ENCODE data around the gene FLVCR2. TPM values are rescaled to one million over a fixed set of nuclear protein-coding genes. Genes with fewer than 3 reads are reported as not detected.

Gene FLVCR2
- total RNA-seq, 2 experiments from 2014 or later, result 0.71 to 2.3 TPM

- no peak overlapping the region for H3K27ac Mint-ChIP-seq
Observed at GRCh38 chr14:75654127-75654732, 75.8 kb downstream of the FLVCR2 start.

GRCh38 chr14:75655235-75655634 lies 76.8 kb downstream of the FLVCR2 start:
- H3K27me3 Mint-ChIP-seq, result no peaks in the 10 kb centered on the region
- H3K36me3 Mint-ChIP-seq (ENCODE audit: low read depth), result peaks cover 65% of the 10 kb centered on the region
- peaks cover 26% of the 10 kb centered on the region for H3K4me1 Mint-ChIP-seq (ENCODE audit: low read depth)
- Histone ChIP-seq H3K4me1 (ENCODE audit: insufficient read depth, low read length) (peaks cover 10% of the 10 kb centered on the region), H3K4me3 (ENCODE audit: low read length) (no peak overlapping the region), H3K36me3 (ENCODE audit: insufficient read depth, low read length) (peaks cover 72% of the 10 kb centered on the region), H3K27ac (ENCODE audit: low read depth in 1 of 2, low read length in 2 of 2) (no peak overlapping the region), H3K27me3 (ENCODE audit: control insufficient read depth in 1 of 2, insufficient read depth in 2 of 2, low read length in 2 of 2) (no peaks in the 10 kb centered on the region), H3K9me3 (ENCODE audit: control insufficient read depth in 1 of 2, insufficient read depth in 1 of 2, low read length in 2 of 2) (no peaks in the 10 kb centered on the region)
- no peak overlapping the region for H3K4me3 Mint-ChIP-seq
- ChIA-PET CTCF (interaction anchor here (1.2 to 5.8 kb wide), 4 partner anchors 11 to 78 kb away, joined by 4 to 47 read pairs (median 6); partner anchors contain the start of gene FLVCR2), POLR2A (interaction anchor here (1.6 to 3.1 kb wide), 2 partner anchors 18 to 78 kb away, joined by 4 to 23 read pairs; partner anchors contain the start of gene FLVCR2)
- no peaks in the 10 kb centered on the region for H3K9me3 Mint-ChIP-seq
- no peak overlapping the region for H3K27ac Mint-ChIP-seq
- intact Hi-C loops (cut with DNase I, micrococcal nuclease), result loop anchor here (2.0 to 10.0 kb wide), 5 partner anchors 133 to 1163 kb away; partner anchors contain the start of genes BATF (in 1 of the 2), GPATCH2L (in 1 of the 2), ISCA2 (in 1 of the 2) and NPC2 (in 1 of the 2)
- ATAC-seq (ENCODE audit: poor library complexity) (no peak), DNase-seq (no peak)
- TF ChIP-seq, protein P1, sequence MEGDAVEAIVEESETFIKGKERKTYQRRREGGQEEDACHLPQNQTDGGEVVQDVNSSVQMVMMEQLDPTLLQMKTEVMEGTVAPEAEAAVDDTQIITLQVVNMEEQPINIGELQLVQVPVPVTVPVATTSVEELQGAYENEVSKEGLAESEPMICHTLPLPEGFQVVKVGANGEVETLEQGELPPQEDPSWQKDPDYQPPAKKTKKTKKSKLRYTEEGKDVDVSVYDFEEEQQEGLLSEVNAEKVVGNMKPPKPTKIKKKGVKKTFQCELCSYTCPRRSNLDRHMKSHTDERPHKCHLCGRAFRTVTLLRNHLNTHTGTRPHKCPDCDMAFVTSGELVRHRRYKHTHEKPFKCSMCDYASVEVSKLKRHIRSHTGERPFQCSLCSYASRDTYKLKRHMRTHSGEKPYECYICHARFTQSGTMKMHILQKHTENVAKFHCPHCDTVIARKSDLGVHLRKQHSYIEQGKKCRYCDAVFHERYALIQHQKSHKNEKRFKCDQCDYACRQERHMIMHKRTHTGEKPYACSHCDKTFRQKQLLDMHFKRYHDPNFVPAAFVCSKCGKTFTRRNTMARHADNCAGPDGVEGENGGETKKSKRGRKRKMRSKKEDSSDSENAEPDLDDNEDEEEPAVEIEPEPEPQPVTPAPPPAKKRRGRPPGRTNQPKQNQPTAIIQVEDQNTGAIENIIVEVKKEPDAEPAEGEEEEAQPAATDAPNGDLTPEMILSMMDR (IDR thresholded peaks at IDR 0.05), result no peak

More at GRCh38 chr14:75654127-75654732, 75.8 kb downstream of the FLVCR2 start:
- ChIA-PET POLR2A (interaction anchor here (0.6 to 3.1 kb wide), 3 partner anchors 14 to 77 kb away, joined by 4 to 23 read pairs (median 6); partner anchors contain the start of gene FLVCR2), CTCF (interaction anchor here (0.6 to 5.8 kb wide), 18 partner anchors 12 to 1926 kb away, joined by 3 to 47 read pairs (median 4); partner anchors contain the start of genes FLVCR2 and TGFB3)
- H3K36me3 ChIP-seq (ENCODE audit: insufficient read depth, low read length), result peaks cover 82% of the 10 kb centered on the region
- peaks cover 75% of the 10 kb centered on the region for H3K36me3 Mint-ChIP-seq (ENCODE audit: low read depth)
- DNase-seq, result peak; percentile 64 to 91 (median 78)
- TF ChIP-seq, protein P1 (IDR thresholded peaks at IDR 0.05), result peak; percentile 94
- peak; percentile 98 for ATAC-seq (ENCODE audit: poor library complexity)
- intact Hi-C loops (cut with DNase I, micrococcal nuclease), result loop anchor here (1.0 to 10.0 kb wide), 5 partner anchors 77 to 522 kb away; no protein-coding TSS in a partner anchor
- no peak overlapping the region for H3K4me3 ChIP-seq (ENCODE audit: low read length)
- H3K4me1 ChIP-seq (ENCODE audit: insufficient read depth, low read length), result peaks cover 2% of the 10 kb centered on the region
- no peaks in the 10 kb centered on the region for H3K27me3 ChIP-seq (ENCODE audit: control insufficient read depth in 1 of 2, insufficient read depth in 2 of 2, low read length in 2 of 2)
- no peak overlapping the region for H3K27ac ChIP-seq (ENCODE audit: low read depth in 1 of 2, low read length in 2 of 2)
- no peaks in the 10 kb centered on the region for H3K9me3 ChIP-seq (ENCODE audit: control insufficient read depth in 1 of 2, insufficient read depth in 1 of 2, low read length in 2 of 2)
- no peaks in the 10 kb centered on the region for H3K9me3 Mint-ChIP-seq
- no peaks in the 10 kb centered on the region for H3K27me3 Mint-ChIP-seq
- H3K4me3 Mint-ChIP-seq, result no peak overlapping the region
- peaks cover 18% of the 10 kb centered on the region for H3K4me1 Mint-ChIP-seq (ENCODE audit: low read depth)

- H3K27me3 Mint-ChIP-seq, result no peaks in the 10 kb centered on the region
- no peak overlapping the region for H3K4me3 Mint-ChIP-seq
- intact Hi-C loops (cut with DNase I, micrococcal nuclease), result loop anchor here (5.0 to 10.0 kb wide), 4 partner anchors 135 to 1165 kb away; partner anchors contain the start of genes BATF (in 1 of the 2), GPATCH2L (in 1 of the 2), ISCA2 (in 1 of the 2) and NPC2 (in 1 of the 2)
- H3K27ac Mint-ChIP-seq, result no peak overlapping the region
- ATAC-seq (ENCODE audit: poor library complexity) (no peak), DNase-seq (no peak)
- Histone ChIP-seq H3K4me1 (ENCODE audit: insufficient read depth, low read length) (peaks cover 15% of the 10 kb centered on the region), H3K4me3 (ENCODE audit: low read length) (no peak overlapping the region), H3K27ac (ENCODE audit: low read depth in 1 of 2, low read length in 2 of 2) (no peak overlapping the region), H3K36me3 (ENCODE audit: insufficient read depth, low read length) (peaks cover 51% of the 10 kb centered on the region), H3K9me3 (ENCODE audit: control insufficient read depth in 1 of 2, insufficient read depth in 1 of 2, low read length in 2 of 2) (no peaks in the 10 kb centered on the region), H3K27me3 (ENCODE audit: control insufficient read depth in 1 of 2, insufficient read depth in 2 of 2, low read length in 2 of 2) (no peaks in the 10 kb centered on the region)
- CTCF ChIA-PET, result interaction anchor here (0.6 to 5.8 kb wide), 2 partner anchors 24 to 80 kb away, joined by 3 to 47 read pairs; partner anchors contain the start of gene FLVCR2
- H3K36me3 Mint-ChIP-seq (ENCODE audit: low read depth), result peaks cover 59% of the 10 kb centered on the region
- TF ChIP-seq, protein P1 (IDR thresholded peaks at IDR 0.05), result no peak
- no peaks in the 10 kb centered on the region for H3K9me3 Mint-ChIP-seq
- peaks cover 43% of the 10 kb centered on the region for H3K4me1 Mint-ChIP-seq (ENCODE audit: low read depth)
- POLR2A ChIA-PET, result interaction anchor here (1.1 kb wide), 1 partner anchor 161 kb away, joined by 3 read pairs; no protein-coding TSS in a partner anchor
Observed at GRCh38 chr14:75657331-75657730, 78.9 kb downstream of the FLVCR2 start.
